KOPT-K1 (cell line): ENCODE data around the gene MRPS18B.

Experiments
- H3K27ac ChIP-seq: fragments of 200-600 bp; sonication (generic); 2 replicates; pipeline ENCODE4 v1.5.1; 2016; ENCODE audit warnings: antibody characterized with exemption, mild to moderate bottlenecking, low read depth, low read length; ENCODE audit not compliant: poor library complexity, severe bottlenecking
- H3K36me3 ChIP-seq: fragments of 200-600 bp; sonication (generic); 2 replicates; pipeline ENCODE4 v1.5.1; 2017; ENCODE audit warnings: antibody characterized with exemption, mild to moderate bottlenecking, low read length, moderate library complexity; ENCODE audit not compliant: insufficient read depth
- H3K9me3 ChIP-seq: fragments of 200-600 bp; sonication (generic); 2 replicates; pipeline ENCODE4 v1.5.1; 2017; ENCODE audit warnings: antibody characterized with exemption, low read length, mild to moderate bottlenecking; ENCODE audit not compliant: insufficient read depth, poor library complexity, severe bottlenecking

MRPS18B gene

GRCh38 chr6:30614843-30615218 is 2.8 kb upstream of the MRPS18B start:
- Histone ChIP-seq H3K27ac (peak overlapping the region; percentile 95), H3K9me3 (no peaks in the 10 kb centered on the region), H3K36me3 (peaks cover 62% of the 10 kb centered on the region)

GRCh38 chr6:30615219-30615957 is 2.3 kb upstream of the MRPS18B start:
- H3K9me3 ChIP-seq: no peaks in the 10 kb centered on the region
- peaks cover 60% of the 10 kb centered on the region for H3K36me3 ChIP-seq

GRCh38 chr6:30615958-30616810 is 1.5 kb upstream of the MRPS18B start:
- Histone ChIP-seq H3K36me3 (peaks cover 60% of the 10 kb centered on the region), H3K9me3 (no peaks in the 10 kb centered on the region), H3K27ac (peak overlapping the region; percentile 95)

More at GRCh38 chr6:30615219-30615957, 2.3 kb upstream of the MRPS18B start:
- H3K27ac ChIP-seq: peak overlapping the region; percentile 95

GRCh38 chr6:30616811-30617564 is 652 bp upstream of the MRPS18B start, which contains the start of gene PPP1R10:
Gene PPP1R10 (minus strand): TSS chr6:30617243. CDS start chr6:30609944, 7,299 bp downstream.
- Histone ChIP-seq H3K36me3 (peaks cover 62% of the 10 kb centered on the region), H3K27ac (peak within 1 kb of the TSS; percentile 95), H3K9me3 (no peaks in the 10 kb centered on the region)

- peak overlapping the region; percentile 95 for H3K27ac ChIP-seq
- H3K9me3 ChIP-seq: no peaks in the 10 kb centered on the region
- peaks cover 65% of the 10 kb centered on the region for H3K36me3 ChIP-seq
Measured at GRCh38 chr6:30618270-30618797, 694 bp downstream of the MRPS18B start.

- no peak overlapping the region for H3K27ac ChIP-seq
- no peaks in the 10 kb centered on the region for H3K9me3 ChIP-seq
- H3K36me3 ChIP-seq: peaks cover 65% of the 10 kb centered on the region
Measured at GRCh38 chr6:30619561-30619960, 1.9 kb downstream of the MRPS18B start.

GRCh38 chr6:30625511-30625910 is 7.9 kb downstream of the MRPS18B start:
- Histone ChIP-seq H3K36me3 (peaks cover 83% of the 10 kb centered on the region), H3K27ac (no peak overlapping the region), H3K9me3 (no peaks in the 10 kb centered on the region)

- Histone ChIP-seq H3K36me3 (peaks cover 83% of the 10 kb centered on the region), H3K27ac (peak within 1 kb of the TSS; percentile 75)
Measured at GRCh38 chr6:30626484-30627366, 9.1 kb downstream of the MRPS18B start, which contains the start of gene ATAT1. Gene ATAT1 (plus strand): TSS chr6:30626874.

GRCh38 chr6:30635834-30636233 is 18.2 kb downstream of the MRPS18B start:
- H3K9me3 ChIP-seq: no peaks in the 10 kb centered on the region
- peaks cover 53% of the 10 kb centered on the region for H3K36me3 ChIP-seq
- no peak overlapping the region for H3K27ac ChIP-seq

More at GRCh38 chr6:30626484-30627366, 9.1 kb downstream of the MRPS18B start, which contains the start of gene ATAT1:
- H3K9me3 ChIP-seq: no peaks in the 10 kb centered on the region

- peak overlapping the region; percentile 62 for H3K27ac ChIP-seq
- H3K9me3 ChIP-seq: no peaks in the 10 kb centered on the region
- peaks cover 57% of the 10 kb centered on the region; the same call in 1 of the 2 replicates for H3K36me3 ChIP-seq
Measured at GRCh38 chr6:30640481-30640880, 22.8 kb downstream of the MRPS18B start.

GRCh38 chr6:30641048-30641447 is 23.4 kb downstream of the MRPS18B start:
- no peaks in the 10 kb centered on the region for H3K9me3 ChIP-seq

GRCh38 chr6:30643656-30644055 is 26.0 kb downstream of the MRPS18B start:
- H3K36me3 ChIP-seq: peaks cover 58% of the 10 kb centered on the region
- H3K27ac ChIP-seq: no peak overlapping the region
- no peaks in the 10 kb centered on the region for H3K9me3 ChIP-seq

More at GRCh38 chr6:30641048-30641447, 23.4 kb downstream of the MRPS18B start:
- H3K36me3 ChIP-seq: peaks cover 63% of the 10 kb centered on the region
- H3K27ac ChIP-seq: peak overlapping the region; percentile 62

GRCh38 chr6:30644769-30645168 is 27.1 kb downstream of the MRPS18B start:
- peaks cover 61% of the 10 kb centered on the region for H3K36me3 ChIP-seq

GRCh38 chr6:30645989-30646388 is 28.3 kb downstream of the MRPS18B start:
- Histone ChIP-seq H3K9me3 (no peaks in the 10 kb centered on the region), H3K27ac (peak overlapping the region; percentile 92), H3K36me3 (peaks cover 61% of the 10 kb centered on the region)

More at GRCh38 chr6:30644769-30645168, 27.1 kb downstream of the MRPS18B start:
- no peak overlapping the region for H3K27ac ChIP-seq
- H3K9me3 ChIP-seq: no peaks in the 10 kb centered on the region
